EH (cell line): ENCODE results near the gene MFN1.

Experiments
- DNase-seq: peaks from one replicate; pipeline ENCODE4 v3.0.0-alpha.2; 2015; ENCODE audit warnings: low read depth

The MFN1 gene

GRCh38 chr3:179430277-179430870 is 82.9 kb downstream of the MFN1 start:
- peak; percentile 10 for DNase-seq

GRCh38 chr3:179432021-179432420 is 84.5 kb downstream of the MFN1 start:
- DNase-seq = no peak

DNA sequence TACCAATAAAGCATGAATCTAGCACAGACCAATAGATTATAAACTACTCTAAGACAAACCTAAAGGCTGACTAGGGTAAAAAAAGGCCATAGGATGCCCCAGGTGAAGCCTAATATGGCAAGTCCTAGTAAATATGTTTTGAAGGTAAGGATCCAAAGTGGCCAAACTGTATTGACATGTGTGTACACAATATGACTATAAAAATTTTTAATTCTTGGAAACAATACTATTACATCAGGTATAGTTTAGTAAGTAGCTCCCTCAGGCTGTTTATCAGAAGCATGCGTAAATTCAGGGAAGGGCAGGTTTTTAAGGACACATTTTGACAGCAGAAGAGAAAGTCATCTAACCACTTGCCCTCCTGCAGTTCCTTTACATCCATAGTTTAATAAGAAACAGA is 84.9 kb downstream of the MFN1 start:
- no peak for DNase-seq

DNA sequence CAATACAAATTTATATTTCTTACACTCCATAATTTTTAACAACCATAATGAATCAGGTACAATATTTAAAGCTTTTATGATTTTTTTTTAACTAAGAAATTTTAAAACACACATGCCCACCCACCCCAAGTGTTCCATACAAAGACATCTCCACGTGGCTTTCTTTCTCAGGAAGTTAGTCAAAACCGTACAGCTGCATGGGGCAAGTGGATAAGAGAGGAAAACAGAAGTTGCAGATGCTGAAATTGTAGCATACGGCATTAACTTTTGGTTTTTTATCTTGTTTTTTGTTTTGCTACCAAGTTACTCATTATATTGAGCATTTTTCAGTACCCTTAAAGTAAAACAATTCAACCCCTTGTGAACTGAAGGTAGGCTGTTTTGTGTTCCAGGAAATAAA is 89.0 kb downstream of the MFN1 start:
- DNase-seq = no peak

- no peak for DNase-seq
Observed at GRCh38 chr3:179438841-179439240, 91.3 kb downstream of the MFN1 start.
